Stomach smooth muscle (tissue), 2 donors: Measurements from ENCODE around the gene SNW1.
A peak's percentile ranks its signal among the peaks of the same experiment; 100 is the strongest.
"Not testable (repeated sequence)": the region's sequence is repeated elsewhere in the genome, so short reads cannot be mapped to it uniquely, and the experiment has no call there.

Experiments
- H3K27ac ChIP-seq: one replicate; pipeline ENCODE4 v1.7.0; 2013; ENCODE audit warnings: mild to moderate bottlenecking, low read length, inconsistent platforms
- H3K27me3 ChIP-seq, 2 donors: one replicate each; pipeline ENCODE4 v1.7.0; 2013; ENCODE audit warnings: low read length in 2 of 2; ENCODE audit not compliant: insufficient read depth in 2 of 2, control insufficient read depth in 1 of 2
- H3K36me3 ChIP-seq, 2 donors: one replicate each; pipeline ENCODE4 v1.7.0; 2013; ENCODE audit warnings: low read length in 2 of 2; ENCODE audit not compliant: control insufficient read depth in 2 of 2, insufficient read depth in 2 of 2
- H3K4me1 ChIP-seq: one replicate; pipeline ENCODE4 v1.7.0; 2013; ENCODE audit warnings: low read length; ENCODE audit not compliant: control insufficient read depth, insufficient read depth
- H3K4me3 ChIP-seq, 2 donors: one replicate each; pipeline ENCODE4 v1.7.0; 2013; ENCODE audit warnings: low read length in 2 of 2
- H3K9ac ChIP-seq, 2 donors: one replicate each; pipeline ENCODE4 v1.7.0; 2013; ENCODE audit warnings: low read length in 2 of 2, mild to moderate bottlenecking in 1 of 2
- H3K9me3 ChIP-seq, 2 donors: one replicate each; pipeline ENCODE4 v1.7.0; 2013; ENCODE audit warnings: low read length in 2 of 2; ENCODE audit not compliant: control insufficient read depth in 2 of 2
- donor health status: healthy.
- donor health status: Pancreatic carcinoma.

SNW1 gene

DNA sequence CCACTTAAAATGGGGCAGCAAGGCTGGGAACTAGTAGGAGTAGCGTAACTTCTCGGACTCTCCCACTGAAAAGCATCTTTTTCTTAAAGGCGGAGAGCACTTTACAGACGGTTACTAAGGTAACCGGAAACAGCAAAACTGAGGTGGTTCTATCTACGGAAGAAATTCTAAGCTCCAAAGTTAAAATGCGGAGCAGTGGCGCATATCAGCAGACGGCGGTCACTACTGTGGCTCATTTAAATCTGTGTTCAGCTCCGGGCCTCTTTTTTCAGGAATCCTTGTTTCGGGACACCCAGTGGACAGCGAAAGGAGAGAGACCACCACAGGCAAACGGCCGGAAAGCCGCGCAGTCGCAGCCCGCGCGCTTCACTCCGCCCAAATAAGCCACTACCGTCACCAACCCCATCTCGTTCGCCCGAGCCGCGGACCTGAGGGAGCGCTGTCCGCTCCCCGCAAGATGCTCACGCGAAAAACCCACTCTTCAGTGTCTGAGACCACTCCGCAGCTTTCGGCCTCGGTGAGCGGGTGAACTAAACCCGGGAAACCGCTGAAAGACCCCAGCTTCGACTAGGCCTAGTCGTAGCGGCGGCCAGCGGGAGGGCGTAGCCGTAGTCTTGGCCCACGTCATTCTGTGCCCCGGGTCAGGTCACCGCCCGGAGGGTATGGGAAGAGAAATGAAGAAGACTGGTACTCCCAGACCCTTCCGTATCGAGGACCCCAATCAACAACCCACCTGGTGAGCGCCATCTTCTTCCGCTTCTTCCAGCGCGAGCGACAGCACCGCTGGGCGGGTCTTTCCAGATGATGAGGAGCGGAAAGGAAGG is at the start of gene SNW1:
Gene SNW1 (minus strand): TSS at position 776 of the 824 bp plus-strand sequence. CDS start 29 bp downstream, at position 747.
- H3K4me1 ChIP-seq, result peaks cover 29% of the 10 kb centered on the region
- H3K4me3 ChIP-seq, result peak within 1 kb of the TSS; percentile 92 to 100
- H3K27me3 ChIP-seq, result no peaks in the 10 kb centered on the region
- H3K9ac ChIP-seq, result peak within 1 kb of the TSS; percentile 99
- no peaks in the 10 kb centered on the region for H3K9me3 ChIP-seq
- H3K27ac ChIP-seq, result peak within 1 kb of the TSS; percentile 86
- no peaks in the 10 kb centered on the region for H3K36me3 ChIP-seq

DNA sequence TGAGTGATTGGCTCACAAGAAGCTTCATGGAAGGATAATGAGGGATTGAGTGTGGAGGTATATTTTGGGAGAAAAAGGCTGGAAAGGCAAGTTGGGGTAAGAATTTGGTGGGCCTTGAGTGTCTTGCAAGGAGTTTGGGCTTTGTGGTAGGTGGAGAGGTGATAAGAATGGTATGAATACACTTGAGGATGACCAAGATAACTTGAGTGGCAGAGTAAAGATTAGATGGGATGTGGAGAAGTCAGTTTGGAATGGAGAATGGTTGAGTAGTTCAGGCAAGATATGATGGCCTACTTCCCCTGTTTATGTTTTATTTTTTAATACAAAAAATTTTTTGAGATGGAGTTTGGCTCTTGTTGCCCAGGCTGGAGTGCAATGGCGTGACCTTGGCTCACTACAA is 48.1 kb upstream of the SNW1 start:
- no peak overlapping the region for H3K27ac ChIP-seq
- no peak overlapping the region for H3K9ac ChIP-seq
- no peak overlapping the region for H3K4me3 ChIP-seq
- no peaks in the 10 kb centered on the region for H3K36me3 ChIP-seq
- no peaks in the 10 kb centered on the region for H3K9me3 ChIP-seq
- no peaks in the 10 kb centered on the region for H3K4me1 ChIP-seq
- H3K27me3 ChIP-seq, result no peaks in the 10 kb centered on the region

DNA sequence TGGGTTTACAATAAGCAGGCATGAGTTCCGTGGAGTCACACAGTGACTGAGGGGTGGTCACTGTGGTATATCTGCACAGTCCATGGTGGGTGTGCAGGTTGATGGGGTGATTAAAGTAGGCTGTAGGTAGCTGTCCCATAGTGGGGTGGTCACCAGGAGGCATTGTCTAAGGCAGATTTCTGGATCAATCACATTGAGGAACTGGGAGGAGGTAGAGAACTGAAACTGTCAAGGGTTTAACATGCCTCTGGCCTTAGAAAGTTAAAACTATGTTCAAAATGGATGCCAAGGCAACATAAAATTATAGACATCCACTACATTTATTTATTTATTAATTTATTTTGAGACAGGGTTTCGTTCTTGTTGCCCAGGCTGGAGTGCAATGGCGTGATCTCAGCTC is 47.3 kb upstream of the SNW1 start:
- H3K9ac ChIP-seq, result no peak overlapping the region
- H3K36me3 ChIP-seq, result no peaks in the 10 kb centered on the region
- H3K27ac ChIP-seq, result no peak overlapping the region
- H3K4me3 ChIP-seq, result no peak overlapping the region
- no peaks in the 10 kb centered on the region for H3K9me3 ChIP-seq
- H3K27me3 ChIP-seq, result no peaks in the 10 kb centered on the region
- H3K4me1 ChIP-seq, result no peaks in the 10 kb centered on the region

DNA sequence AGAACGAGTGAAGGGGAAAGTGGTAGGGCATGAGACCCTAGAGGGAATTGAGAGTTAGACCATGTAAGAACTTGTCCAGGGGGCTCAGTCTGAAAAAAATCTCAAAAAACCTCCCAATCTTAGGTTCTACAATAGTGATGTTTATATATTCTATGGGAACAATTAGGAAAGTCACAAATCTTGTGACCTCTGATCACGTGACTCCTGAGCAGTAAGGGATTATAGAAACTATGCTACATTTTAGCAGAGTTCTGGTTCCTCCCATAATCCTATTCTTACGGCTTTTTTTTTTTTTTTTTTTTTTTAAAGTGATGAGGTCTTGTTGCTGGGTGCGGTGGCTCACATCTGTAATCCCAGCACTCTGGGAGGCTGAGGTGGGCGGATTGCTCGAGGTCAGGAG is 44.8 kb upstream of the SNW1 start:
- Histone ChIP-seq H3K27me3 (no peaks in the 10 kb centered on the region), H3K9ac (no peak overlapping the region), H3K4me1 (no peaks in the 10 kb centered on the region), H3K36me3 (no peaks in the 10 kb centered on the region), H3K4me3 (no peak overlapping the region), H3K9me3 (no peaks in the 10 kb centered on the region), H3K27ac (no peak overlapping the region)

DNA sequence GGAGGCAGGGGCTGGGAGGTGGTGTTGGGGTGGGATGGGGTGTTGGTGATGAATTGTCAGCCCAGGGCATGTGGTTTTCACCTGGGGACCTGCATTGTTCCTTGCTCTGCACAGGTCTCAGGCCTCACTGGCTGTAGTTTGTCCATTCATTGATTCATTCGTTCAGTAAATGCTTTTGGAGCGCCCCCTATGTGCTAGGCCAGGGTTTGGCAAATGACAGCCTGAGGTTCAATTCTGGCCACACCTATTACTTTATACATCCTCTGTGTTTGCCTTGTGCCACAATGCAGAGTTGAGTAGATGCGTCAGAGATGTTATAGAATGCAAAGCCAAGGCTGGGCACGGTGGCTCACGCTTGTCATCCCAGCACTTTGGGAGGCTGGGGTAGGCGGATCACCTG is 43.6 kb upstream of the SNW1 start:
- no peak overlapping the region for H3K4me3 ChIP-seq
- H3K4me1 ChIP-seq, result peaks cover 4% of the 10 kb centered on the region
- H3K27me3 ChIP-seq, result no peaks in the 10 kb centered on the region
- no peaks in the 10 kb centered on the region for H3K9me3 ChIP-seq
- H3K27ac ChIP-seq, result no peak overlapping the region
- no peak overlapping the region for H3K9ac ChIP-seq
- H3K36me3 ChIP-seq, result no peaks in the 10 kb centered on the region

DNA sequence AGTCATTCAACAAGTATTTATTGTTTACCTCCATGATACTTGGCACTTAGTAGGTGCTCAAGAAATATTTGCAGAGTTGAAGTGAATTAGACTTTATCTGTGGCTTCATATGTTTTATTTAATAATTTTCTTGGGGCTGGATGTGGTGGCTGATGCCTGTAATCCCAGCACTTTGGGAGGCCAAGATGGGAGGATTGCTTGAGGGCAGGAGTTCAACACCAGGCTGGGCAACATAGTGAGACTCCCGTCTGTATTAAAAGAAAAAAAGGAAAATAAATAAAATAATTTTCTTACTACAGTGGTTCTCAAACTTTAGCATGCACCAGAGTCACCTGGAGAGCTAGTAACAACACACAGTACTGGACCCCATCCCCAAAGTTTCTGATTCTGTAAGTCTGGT is 39.9 kb upstream of the SNW1 start:
- H3K4me3 ChIP-seq, result peak overlapping the region; percentile 76 to 86
- H3K9ac ChIP-seq, result peak overlapping the region in 1 of 2 donors; percentile 81
- H3K27ac ChIP-seq, result no peak overlapping the region
- peaks cover 4% of the 10 kb centered on the region for H3K4me1 ChIP-seq
- H3K27me3 ChIP-seq, result no peaks in the 10 kb centered on the region
- no peaks in the 10 kb centered on the region for H3K36me3 ChIP-seq
- H3K9me3 ChIP-seq, result no peaks in the 10 kb centered on the region

DNA sequence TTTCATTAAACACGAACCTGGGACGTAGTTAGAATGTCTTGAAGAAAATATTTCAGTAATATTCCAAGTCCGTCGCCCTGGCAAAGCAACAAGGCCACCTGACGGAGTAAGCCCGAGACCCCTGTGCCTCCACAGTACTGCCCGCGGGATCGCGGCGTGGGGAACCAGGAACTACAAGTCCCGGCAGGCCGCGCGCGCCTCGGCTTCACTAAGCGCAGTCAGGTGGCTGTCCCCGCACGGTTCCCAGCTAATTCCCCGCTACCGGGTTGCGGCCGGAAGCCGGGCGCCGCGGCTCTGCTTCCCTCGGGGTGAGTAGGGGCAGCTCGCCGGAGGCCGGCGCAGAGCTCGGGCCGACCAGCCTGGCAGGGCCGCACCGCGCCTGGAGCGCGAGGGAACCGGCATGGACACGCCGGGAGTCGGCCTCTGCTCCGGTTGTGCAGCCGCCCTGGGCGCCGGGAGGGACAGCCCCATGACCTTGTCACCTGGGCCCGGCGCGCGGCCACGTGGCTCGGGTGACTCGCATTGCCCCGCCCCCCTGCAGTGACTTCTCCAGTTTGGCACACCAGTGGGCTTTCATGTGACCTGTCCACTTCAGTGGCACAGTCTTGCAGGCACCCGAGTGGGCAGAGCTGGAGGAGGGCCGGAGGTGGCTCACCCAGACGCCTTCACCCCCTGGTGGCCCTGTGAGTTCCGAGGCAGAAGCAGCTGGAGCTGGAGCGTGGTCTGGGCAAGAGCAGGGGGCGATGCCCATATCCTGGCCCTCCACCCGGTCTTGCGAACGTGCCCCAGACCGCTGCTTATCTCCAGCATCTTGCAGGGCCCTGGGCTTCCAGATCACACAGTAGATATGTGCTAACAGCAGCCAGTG is 39.1 kb upstream of the SNW1 start, which contains the start of gene ADCK1:
Gene ADCK1 (plus strand): TSS at position 247 of the 868 bp plus-strand sequence. CDS start 18,870 bp downstream, outside the sequence.
- Histone ChIP-seq H3K9me3 (no peaks in the 10 kb centered on the region), H3K4me1 (peaks cover 4% of the 10 kb centered on the region), H3K4me3 (peak within 1 kb of the TSS; percentile 76 to 86), H3K9ac (peak within 1 kb of the TSS; percentile 63 to 81), H3K27me3 (no peaks in the 10 kb centered on the region), H3K36me3 (no peaks in the 10 kb centered on the region), H3K27ac (peak within 1 kb of the TSS; percentile 55)

DNA sequence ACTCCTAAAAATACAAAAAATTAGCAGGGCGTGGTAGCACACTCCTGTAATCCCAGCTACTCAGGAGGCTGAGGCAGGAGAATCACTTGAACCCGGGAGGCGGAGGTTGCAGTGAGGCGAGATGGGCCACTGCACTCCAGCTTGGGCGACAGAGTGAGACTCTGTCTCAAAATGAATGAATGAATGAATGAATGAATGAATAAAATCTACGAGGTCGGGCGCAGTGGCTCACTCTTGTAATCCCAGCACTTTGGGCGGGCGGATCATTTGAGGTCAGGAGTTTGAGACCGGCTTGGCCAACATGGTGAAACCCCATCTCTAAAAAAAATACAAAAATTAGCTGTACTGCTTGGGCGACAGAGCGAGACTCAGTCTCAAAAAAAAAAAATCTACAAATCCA is 38.5 kb upstream of the SNW1 start:
- peak overlapping the region; percentile 63 to 81 for H3K9ac ChIP-seq
- not testable (repeated sequence) for H3K27me3 ChIP-seq, H3K9me3 ChIP-seq, H3K36me3 ChIP-seq, H3K4me1 ChIP-seq
- peak overlapping the region; percentile 55 for H3K27ac ChIP-seq
- peak overlapping the region; percentile 76 to 86 for H3K4me3 ChIP-seq

DNA sequence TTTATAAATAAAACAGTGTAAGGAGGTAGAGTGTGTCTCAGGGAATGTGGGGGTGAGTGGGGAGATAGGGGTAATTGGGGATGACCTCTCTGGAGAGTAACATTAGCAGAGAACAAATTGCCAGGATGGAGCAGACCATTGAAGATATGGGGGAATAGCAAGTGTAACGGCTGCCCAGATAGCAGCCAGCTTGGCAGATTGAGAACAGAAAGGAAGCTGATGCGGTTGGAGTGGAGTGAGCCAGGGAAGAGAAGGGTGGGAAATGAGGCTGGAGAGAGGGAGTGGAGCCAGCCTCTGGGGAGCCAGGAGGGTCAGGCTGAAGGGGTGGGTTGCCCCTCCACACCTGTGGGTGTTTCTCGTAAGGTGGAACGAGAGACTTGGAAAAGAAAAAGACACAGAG is 33.4 kb upstream of the SNW1 start:
- H3K4me3 ChIP-seq, result no peak overlapping the region
- no peaks in the 10 kb centered on the region for H3K4me1 ChIP-seq
- H3K9me3 ChIP-seq, result no peaks in the 10 kb centered on the region
- H3K27me3 ChIP-seq, result peaks cover 0 to 2% of the 10 kb centered on the region in 2 donors
- H3K36me3 ChIP-seq, result no peaks in the 10 kb centered on the region
- H3K27ac ChIP-seq, result no peak overlapping the region
- H3K9ac ChIP-seq, result no peak overlapping the region

DNA sequence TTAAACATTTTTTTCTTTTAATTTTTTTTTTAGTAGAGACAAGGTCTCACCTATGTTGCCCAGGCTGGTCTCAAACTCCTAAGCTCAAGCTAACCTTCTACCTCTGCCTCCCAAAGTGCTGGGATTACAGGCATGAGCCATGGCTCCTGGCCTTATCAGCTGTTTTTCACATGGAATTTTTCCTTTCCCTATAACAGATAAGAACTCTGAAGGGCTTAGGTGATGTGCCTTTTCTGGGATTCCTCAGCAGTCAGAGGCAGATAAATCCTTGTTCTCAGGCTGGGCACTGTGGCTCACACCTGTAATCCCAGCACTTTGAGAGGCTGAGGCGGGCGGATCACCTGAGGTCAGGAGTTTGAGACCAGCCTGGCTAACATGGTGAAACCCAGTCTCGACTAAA is 32.3 kb upstream of the SNW1 start:
- H3K27ac ChIP-seq, H3K27me3 ChIP-seq, H3K9ac ChIP-seq, H3K4me3 ChIP-seq, H3K9me3 ChIP-seq, H3K4me1 ChIP-seq, H3K36me3 ChIP-seq: not testable (repeated sequence)
